NCI-H1694 (cell line): ENCODE measurements around the gene HSPB3.
"Not testable (repeated sequence)": the region's sequence is repeated elsewhere in the genome, so short reads cannot be mapped to it uniquely, and the experiment has no call there.

Experiments used
- DNase-seq: peaks from one replicate; lab custom pipeline; 2025; lab: John Stamatoyannopoulos, UW

HSPB3 gene, protein sequence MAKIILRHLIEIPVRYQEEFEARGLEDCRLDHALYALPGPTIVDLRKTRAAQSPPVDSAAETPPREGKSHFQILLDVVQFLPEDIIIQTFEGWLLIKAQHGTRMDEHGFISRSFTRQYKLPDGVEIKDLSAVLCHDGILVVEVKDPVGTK

DNA sequence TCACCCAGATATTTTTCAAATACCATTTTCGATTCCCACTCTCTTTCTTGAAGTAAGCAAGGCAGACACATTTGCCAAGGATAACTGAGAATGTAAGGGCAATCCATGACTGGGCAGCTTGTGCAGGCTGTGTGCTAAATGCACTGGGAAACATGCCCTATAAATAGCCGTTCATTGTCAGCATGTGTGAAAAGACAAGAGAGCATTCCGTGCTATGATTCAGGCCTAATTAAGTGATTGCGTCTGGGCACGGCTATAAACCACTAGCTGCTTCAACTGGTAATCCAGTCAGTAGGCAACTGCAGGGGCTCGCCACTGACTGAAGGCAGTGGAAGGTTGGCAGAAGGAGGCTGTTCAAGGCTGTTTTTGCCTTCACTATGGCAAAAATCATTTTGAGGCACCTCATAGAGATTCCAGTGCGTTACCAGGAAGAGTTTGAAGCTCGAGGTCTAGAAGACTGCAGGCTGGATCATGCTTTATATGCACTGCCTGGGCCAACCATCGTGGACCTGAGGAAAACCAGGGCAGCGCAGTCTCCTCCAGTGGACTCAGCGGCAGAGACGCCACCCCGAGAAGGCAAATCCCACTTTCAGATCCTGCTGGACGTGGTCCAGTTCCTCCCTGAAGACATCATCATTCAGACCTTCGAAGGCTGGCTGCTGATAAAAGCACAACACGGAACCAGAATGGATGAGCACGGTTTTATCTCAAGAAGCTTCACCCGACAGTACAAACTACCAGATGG lies at the start of gene HSPB3:
Gene HSPB3 (plus strand): TSS at position 287 of the 745 bp plus-strand sequence. CDS start 91 bp downstream, at position 378.
- peak; percentile 6 for DNase-seq

DNA sequence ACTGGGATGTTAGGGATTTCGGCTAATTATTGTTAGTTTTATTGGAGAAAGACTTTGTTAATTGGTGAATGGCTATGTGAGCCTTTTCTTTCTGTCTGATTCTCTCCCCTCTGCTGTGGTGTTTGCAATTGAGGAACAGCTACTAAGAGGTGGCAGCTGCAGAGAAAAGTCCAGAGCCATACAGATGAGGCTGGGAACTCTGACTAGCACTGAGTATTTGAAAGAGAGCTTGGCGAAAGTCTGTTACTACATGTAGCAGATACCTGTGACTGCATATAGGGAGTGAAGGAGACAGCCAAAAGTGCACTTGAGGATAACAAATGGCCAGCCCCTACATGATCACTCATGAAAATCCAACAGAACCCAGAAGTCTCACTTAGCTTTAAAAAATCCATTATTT lies 44.3 kb upstream of the HSPB3 start:
- no peak for DNase-seq

DNA sequence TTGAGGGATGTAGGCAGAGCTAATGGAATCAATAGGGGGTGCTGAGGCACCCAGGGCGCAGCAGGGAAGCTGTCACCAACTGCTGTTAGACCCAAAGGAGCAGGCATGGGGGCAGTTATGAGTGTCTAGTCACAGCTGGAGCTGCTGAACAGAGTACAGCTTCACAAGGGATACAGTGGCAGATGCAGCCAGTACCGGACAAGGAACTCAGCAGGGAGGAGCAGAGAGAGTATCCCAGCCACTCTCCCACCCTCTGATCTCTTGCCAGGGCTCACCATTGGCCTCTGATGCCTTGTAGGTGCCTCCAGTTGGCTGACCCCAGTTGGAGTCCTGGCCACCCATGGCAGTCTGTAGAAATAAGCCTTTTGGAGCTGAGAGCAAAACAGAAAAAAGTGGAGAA lies 42.6 kb upstream of the HSPB3 start:
- no peak for DNase-seq

DNA sequence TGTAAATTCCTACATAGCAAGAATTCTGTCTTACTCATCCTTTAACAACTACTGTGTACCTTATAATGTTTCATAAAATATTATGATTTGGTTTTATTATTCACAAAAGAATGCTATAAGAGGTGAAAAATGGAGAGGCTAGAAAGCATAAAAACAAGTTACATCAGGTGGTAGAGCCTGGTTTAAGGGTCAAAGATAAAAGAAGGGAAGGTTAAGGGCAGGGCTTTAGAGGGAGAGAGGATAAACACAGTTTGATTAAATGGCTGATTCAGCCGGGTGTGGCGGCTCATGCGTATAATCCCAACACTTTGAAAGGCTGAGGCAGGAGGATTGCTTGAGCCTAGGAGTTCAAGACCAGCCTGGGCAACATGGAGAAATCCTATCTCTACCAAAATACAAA lies 40.4 kb upstream of the HSPB3 start:
- DNase-seq: no peak

DNA sequence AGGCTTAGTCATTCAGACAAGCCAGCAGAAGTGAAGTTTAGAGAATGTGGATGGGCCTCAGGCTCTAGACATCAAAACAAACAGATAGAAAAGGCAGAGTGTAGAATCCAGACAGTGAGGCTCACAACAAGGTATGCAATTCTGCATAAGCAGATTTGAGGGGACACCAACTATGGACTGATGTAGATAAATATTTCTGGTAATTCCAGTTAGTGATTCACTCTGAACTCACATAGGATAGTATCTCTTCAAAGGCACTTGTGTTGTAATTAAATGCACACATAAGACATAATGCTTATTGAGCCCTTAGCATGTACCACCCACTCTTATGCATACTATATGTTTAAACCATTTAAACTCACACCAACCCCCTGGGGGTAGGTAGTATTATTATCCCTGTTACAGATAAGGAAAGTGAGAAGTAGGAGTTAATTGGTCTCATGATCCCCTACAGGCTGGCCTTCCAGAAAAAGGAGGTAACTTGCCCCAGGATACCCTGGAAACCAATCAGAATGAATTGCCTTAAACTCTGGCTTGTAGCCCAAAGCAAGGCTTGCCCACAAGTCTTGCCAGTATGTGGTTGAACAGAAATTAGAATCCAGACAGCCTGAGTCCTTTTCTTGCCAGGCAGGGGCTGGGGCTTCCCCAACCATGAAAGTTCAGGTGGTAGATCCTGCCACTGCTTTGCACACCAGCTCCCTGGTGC lies 39.5 kb upstream of the HSPB3 start:
- DNase-seq: no peak

DNA sequence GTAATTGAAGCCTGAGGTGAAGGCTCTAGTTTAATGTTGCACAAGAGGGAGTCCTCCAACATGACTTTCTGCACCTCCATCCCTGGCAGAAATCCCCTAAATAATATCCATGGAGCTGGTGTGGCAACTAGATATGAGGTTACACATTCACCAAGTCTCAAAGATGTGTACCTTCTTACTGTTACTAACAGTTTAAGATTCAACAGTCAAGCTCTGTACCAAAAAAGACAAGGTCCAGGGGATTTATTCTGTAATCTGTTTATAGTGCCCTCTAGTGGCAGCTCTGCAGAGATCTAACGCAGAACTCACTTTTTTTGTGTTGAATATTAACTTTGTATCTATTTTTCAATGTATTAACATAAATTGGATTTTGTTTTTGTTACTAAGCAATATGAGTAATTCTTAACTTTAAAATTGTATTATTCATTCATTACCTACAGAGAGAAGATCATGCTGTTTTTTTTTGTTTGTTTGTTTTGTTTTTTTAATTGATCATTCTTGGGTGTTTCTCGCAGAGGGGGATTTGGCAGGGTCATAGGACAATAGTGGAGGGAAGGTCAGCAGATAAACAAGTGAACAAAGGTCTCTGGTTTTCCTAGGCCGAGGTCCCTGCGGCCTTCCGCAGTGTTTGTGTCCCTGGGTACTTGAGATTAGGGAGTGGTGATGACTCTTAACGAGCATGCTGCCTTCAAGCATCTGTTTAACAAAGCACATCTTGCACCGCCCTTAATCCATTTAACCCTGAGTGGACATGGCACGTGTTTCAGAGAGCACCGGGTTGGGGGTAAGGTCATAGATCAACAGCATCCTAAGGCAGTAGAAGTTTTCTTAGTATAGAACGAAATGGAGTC lies 35.7 kb upstream of the HSPB3 start:
- peak; percentile 65 for DNase-seq

DNA sequence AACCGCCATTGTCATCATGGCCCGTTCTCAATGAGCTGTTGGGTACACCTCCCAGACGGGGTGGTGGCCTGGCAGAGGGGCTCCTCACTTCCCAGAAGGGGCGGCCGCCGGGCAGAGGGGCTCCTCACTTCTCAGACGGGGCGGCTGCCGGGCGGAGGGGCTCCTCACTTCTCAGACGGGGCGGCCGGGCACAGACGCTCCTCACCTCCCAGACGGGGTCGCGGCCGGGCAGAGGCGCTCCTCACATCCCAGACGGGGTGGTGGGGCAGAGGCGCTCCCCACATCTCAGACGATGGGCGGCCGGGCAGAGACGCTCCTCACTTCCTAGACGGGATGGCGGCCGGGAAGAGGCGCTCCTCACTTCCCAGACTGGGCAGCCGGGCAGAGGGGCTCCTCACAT lies 35.0 kb upstream of the HSPB3 start:
- DNase-seq: not testable (repeated sequence)

DNA sequence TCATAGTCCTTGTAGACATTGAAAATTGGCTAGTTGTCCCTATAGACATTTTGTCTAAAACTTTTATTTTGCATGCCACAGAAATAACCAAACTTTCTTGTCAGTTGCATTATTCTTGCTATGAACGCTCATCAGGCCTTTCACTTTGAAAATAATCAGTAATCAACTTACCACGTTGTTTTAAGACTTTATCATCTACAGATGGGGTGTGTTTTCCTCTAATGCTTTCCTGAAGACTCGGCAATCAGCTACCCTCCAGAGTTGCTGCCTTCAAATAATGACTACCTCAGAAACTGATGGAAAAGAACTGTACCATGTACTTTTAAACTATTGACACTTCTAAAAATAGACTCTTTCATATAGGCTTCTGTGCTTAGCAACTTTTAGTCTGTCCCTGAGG lies 33.5 kb upstream of the HSPB3 start:
- DNase-seq: no peak

DNA sequence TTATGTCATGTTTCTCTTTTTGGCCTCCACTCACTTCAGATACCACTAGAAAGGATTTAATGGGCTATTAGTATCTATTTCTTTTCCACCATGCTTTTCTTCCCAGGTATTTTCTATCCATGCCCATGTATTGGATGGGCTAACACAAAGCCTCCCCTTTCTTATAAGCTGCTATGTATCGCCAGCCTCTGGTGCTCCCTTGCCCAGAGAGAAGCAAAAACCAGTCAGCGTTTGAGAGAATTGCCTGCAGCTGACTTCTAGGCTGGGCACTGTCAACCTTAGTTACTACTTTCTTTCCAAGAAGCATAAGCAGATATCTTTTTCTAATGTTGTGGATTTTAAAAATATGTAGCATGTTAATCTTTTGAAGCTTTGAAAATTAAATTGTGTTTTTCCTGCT lies 30.2 kb upstream of the HSPB3 start:
- no peak for DNase-seq

DNA sequence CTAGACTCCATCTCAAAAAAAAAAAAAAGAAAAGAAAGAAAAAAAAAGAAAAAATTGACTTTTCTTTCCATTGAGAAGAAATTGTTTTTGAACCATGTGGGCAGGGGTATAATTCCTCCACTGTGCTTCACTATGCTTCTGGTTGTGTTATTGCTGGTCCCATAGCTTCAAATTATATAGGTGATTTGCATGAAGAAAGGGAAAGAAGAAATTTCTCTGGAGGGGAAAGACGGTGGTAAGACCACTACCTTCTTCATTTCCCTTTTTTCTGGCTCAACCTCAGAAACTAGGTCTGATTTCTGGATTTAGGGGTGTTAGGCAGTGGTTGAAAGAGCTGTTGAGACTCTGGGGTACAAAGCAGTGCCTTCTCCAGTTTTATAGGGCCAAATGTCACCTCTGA lies 29.3 kb upstream of the HSPB3 start:
- no peak for DNase-seq

DNA sequence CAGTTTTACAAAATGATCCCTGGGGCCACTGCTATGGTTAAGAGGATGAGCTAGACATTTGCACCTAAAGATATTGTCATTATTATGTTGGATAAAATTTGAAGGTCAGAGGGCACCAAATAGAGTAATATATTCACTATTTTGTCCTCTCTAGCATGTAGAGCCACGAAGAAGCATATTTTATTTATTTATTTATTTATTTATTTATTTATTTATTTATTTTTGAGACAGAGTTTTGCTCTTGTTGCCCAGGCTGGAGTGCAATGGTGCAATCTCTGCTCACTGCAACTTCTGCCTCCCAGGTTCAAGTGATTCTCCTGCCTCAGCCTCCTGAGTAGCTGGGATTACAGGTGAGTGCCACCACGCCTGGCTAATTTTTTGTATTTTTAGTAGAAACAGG lies 20.8 kb upstream of the HSPB3 start:
- DNase-seq: not testable (repeated sequence)

DNA sequence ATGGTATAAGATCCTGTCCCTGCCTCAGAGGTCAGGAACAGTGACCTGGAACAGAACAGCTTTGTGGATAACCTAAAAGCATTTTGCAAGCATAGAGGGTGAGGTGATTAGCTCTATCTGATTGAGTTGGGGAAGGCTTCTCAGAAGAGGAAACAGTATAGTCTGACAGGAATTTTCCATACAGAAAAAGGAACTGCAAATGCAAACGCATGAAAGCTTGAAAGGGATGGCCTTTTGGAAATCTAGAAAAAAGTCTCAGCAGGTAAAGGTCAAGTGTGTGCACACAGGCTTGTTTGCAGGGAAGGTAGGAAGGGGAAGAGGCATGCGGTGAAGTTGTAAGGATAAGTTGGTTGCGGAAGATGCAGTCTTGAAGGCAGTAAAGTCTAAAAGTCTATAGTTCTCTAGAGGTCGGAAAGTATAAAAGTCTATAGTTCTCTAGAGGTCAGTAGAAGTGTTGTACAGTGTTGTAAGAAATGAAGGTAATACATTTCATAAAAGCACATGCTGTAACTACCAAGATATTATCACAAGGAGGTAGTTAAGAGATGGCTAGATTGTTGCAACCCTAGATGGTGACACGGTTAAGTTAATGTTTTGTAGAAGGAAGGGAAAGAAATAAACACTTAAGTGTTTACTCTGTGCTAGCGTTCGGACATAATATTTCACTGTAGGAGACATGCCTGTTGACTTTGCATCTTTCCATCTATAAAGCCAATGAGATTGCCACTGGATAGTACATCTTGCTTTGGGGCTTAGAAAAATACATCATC lies 16.7 kb upstream of the HSPB3 start:
- DNase-seq: no peak

DNA sequence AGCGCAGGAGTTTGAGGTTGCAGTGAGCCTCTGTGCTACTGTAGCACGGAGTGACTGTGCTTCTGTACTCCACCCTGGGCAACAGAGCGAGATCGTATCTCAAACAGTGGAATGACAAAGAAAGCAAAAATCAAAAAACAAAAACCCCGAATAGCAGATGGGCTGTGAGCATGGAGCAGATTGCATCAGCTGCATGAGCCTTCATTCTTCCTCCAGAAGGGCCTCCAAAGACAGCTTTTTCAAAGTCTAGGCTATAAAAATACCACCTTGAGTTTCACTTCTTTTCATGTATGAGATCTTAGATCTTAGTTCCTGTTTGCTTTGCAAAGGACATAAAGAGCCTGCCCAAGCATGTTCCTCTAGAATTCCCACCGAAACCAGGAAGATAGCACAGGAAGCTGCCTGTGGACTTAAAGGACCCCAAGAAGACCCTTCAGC lies 15.0 kb upstream of the HSPB3 start:
- DNase-seq: no peak

DNA sequence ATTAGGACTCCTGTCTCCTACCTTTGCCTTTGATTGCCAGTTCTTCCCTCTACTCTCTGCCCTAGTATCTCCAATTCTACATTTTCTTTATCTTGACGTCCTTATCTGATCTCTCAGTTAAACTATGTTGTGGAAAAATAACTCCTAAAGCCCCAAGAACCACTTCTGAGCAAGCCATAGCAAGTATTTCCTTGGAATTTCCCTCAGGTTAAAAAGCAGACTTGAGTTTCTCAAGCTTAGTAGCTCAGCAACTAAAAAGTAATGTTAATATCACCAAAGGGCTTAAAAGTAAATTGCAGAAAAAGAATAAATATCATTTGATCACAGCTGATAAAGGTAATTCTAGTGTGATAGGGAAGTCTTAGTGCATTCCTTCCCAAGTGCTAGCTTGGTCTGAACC lies 13.2 kb upstream of the HSPB3 start:
- DNase-seq: no peak

DNA sequence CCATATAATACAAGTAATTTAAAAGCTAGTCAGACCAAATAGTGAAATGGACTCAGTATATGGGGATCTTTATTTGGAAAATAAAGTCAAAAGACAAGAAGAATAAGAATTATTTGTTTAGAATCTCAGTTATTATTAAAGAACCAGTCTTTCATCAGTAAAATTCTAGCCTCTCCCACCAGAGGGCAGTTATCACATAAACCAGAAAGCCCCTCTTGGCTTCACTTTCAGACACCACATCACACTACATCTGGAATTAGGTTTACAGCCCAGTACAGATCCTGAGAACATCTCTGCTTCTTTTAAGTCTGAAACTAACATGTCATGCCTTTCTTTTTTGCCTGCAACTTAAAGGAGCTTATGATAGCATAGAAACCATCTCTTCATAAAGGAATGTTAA lies 12.2 kb upstream of the HSPB3 start:
- DNase-seq: peak; percentile 55

DNA sequence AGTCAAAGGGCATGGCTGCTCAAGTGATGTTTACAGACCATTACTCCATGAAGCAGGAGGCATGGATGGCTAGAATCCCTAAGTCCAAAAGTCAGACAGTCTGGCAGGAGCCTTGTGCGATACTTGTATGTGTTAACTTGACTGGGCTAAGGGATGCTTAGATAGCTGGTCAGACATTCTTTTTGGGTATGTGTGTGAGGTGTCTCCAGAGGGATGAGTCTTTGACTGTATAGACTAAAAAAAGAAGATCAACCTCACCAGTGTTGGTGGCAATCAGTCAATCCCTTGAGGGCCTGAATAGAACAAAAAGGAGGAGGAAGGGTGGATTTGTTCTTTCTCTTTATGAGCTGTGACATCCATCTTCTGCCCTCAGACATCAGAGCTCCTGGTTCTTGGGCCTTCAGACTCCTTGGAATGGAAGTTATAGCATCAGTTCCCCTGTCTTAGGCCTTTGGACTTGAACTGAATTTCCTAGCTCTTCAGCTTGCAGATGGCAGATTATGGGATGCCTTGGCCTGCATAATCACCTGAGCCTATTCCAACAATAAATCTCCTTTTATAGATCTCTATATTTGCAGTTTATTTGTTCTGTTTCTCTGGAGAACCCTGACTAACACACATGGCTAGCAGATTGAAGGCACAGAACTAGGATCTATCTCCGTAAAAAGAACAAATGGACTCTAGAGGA lies 9.7 kb upstream of the HSPB3 start:
- no peak for DNase-seq

DNA sequence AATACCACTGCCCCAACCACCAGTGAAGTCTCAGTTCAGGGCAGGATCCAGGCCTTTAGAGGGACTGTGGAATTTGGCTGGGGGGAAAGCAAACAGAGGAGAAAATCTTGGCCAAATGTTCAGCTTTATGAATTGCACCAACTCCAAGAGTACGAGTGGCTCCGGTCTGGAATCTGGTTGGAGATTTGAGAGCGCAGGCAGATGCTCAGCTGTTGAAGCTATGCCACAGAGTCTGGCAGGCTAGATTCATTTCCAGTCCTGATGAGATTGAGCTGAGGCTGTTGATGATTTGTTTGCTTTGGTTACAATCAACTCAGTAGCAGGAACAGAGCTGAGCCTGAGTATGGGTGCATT lies 9.1 kb upstream of the HSPB3 start:
- no peak for DNase-seq

DNA sequence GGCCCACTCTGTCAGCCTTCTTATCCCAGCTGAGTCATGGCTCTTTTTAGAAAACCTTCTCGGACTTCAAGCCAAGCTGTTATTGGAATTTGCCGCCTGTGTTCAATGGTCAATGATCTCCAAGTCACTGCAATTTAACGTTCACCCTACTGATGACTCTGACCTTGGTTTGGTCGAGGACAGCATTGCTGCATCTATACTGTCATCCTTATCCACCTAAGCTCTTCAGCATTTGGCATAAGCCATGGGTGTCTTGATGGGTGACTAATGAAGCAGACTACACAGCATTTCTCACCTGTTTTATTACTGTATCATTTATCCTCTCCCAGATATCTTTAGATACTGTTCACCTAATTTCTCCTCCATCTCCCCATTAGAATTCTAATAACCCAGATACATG lies 5.6 kb upstream of the HSPB3 start:
- no peak for DNase-seq

DNA sequence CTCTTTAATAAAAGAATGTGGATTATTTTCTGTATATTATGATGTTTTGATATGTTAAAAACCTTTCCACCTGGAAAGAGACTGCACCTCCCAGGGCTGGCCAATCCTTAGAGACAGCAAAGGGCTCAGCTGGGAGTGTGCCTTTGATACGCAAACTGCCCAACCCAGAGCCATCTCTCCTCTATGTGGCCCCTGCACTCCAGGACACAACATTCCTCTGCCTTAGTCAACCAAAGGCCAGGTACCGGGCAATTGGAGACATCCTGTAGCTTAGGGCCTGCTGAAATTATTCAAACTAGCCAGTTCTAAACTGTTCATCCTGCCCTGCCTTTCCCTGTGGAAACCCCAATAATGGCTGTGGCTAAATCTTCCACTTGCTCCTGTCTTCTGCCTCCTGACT lies 5.0 kb upstream of the HSPB3 start:
- no peak for DNase-seq

DNA sequence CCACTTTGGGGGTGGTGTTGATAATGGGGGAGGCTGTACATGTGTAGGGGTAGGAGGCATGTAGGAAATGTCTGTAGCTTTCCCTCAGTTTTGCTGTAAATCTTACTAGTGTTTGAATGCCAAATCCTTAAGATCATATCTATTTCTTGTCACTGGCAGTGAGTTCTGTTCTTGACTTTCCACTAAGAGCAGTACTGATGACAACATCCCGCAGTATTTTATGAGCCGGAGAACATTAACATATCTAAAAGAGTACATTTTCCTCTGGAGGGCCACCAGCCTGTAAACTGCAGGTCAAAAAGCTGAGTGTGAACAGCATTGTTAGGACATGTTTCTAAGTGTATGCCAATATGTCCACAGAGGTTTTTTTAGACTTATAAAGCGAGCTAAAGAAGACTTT lies 2.5 kb upstream of the HSPB3 start:
- DNase-seq: no peak

DNA sequence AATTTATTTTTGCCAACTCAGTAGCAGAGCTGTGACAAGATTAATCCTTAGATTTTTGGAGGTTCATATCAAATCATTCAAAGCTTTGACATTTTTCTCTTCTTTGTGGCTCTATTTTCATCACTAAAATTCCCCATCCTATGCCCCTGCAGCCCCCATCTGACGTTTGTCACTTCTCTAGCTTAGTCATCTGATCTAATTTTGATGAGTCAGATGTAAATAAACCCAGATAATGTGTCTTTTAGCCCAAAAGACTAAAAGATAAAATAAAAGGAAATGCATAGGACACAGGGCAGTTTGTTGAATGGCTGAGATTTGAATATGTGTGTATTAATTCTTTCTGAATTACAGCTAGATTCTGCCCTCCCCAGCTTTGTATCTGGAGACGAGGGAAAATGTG lies 897 bp upstream of the HSPB3 start:
- no peak for DNase-seq
